ENCODE measurements around the gene FAT1. TPM values are rescaled to one million over a fixed set of nuclear protein-coding genes. Genes with fewer than 3 reads are reported as not detected.

FAT1 gene
- total RNA-seq, 1 experiment from 2014 or later, result 197 TPM

GRCh38 chr4:186553717-186554116 lies 169.9 kb downstream of the FAT1 start:
- Mint-ChIP-seq H3K36me3 (ENCODE audit: insufficient read depth, unreplicated experiment) (peaks cover 9% of the 10 kb centered on the region), H3K9me3 (ENCODE audit: low read depth, unreplicated experiment) (no peaks in the 10 kb centered on the region), H3K27ac (ENCODE audit: unreplicated experiment) (no peak overlapping the region), H3K27me3 (ENCODE audit: unreplicated experiment) (no peaks in the 10 kb centered on the region), H3K4me3 (ENCODE audit: low read depth, unreplicated experiment) (no peak overlapping the region), H3K4me1 (ENCODE audit: low read depth, unreplicated experiment) (no peaks in the 10 kb centered on the region)
- no TSS peak for BruUV-seq (replicated peaks)
- intact Hi-C loops (cut with micrococcal nuclease; ENCODE audit: unreplicated experiment), result loop anchor here (10.0 kb wide), 1 partner anchor 259 kb away; no protein-coding TSS in a partner anchor
- CTCF ChIA-PET, result no interaction called here
- DNase-seq, result no peak
- TF ChIP-seq, protein P1, sequence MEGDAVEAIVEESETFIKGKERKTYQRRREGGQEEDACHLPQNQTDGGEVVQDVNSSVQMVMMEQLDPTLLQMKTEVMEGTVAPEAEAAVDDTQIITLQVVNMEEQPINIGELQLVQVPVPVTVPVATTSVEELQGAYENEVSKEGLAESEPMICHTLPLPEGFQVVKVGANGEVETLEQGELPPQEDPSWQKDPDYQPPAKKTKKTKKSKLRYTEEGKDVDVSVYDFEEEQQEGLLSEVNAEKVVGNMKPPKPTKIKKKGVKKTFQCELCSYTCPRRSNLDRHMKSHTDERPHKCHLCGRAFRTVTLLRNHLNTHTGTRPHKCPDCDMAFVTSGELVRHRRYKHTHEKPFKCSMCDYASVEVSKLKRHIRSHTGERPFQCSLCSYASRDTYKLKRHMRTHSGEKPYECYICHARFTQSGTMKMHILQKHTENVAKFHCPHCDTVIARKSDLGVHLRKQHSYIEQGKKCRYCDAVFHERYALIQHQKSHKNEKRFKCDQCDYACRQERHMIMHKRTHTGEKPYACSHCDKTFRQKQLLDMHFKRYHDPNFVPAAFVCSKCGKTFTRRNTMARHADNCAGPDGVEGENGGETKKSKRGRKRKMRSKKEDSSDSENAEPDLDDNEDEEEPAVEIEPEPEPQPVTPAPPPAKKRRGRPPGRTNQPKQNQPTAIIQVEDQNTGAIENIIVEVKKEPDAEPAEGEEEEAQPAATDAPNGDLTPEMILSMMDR (IDR thresholded peaks at IDR 0.05; ENCODE audit: unreplicated experiment), result no peak

DNA sequence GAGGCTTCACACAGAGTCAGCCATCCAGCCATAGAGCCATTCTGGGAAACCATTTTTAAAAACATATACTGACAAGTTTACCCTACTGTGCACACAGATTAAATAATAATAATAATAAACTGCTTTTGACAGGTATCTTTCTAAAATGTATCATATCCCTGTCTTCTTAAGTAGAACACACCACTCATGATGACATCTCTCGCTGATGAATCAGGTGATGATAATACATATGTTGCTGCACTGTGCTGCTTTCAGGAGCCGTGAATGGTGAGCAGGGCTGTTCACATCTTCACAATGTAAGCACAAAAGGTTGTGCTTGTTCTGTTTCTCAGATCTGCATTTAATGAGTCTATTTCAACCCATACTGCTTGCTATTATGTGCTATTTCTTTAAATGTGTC lies 171.8 kb downstream of the FAT1 start:
- DNase-seq, result no peak
- TF ChIP-seq, protein P1 (IDR thresholded peaks at IDR 0.05; ENCODE audit: unreplicated experiment), result no peak
- Mint-ChIP-seq H3K4me1 (ENCODE audit: low read depth, unreplicated experiment) (no peaks in the 10 kb centered on the region), H3K9me3 (ENCODE audit: low read depth, unreplicated experiment) (peaks cover 5% of the 10 kb centered on the region), H3K4me3 (ENCODE audit: low read depth, unreplicated experiment) (no peak overlapping the region), H3K36me3 (ENCODE audit: insufficient read depth, unreplicated experiment) (peaks cover 15% of the 10 kb centered on the region), H3K27me3 (ENCODE audit: unreplicated experiment) (peaks cover 7% of the 10 kb centered on the region), H3K27ac (ENCODE audit: unreplicated experiment) (no peak overlapping the region)
- no TSS peak for BruUV-seq (replicated peaks)
- CTCF ChIA-PET, result no interaction called here
- intact Hi-C loops (cut with micrococcal nuclease; ENCODE audit: unreplicated experiment), result loop anchor here (10.0 kb wide), 1 partner anchor 257 kb away; no protein-coding TSS in a partner anchor

- Mint-ChIP-seq H3K4me1 (ENCODE audit: low read depth, unreplicated experiment) (no peaks in the 10 kb centered on the region), H3K9me3 (ENCODE audit: low read depth, unreplicated experiment) (peaks cover 10% of the 10 kb centered on the region), H3K27ac (ENCODE audit: unreplicated experiment) (no peak overlapping the region), H3K36me3 (ENCODE audit: insufficient read depth, unreplicated experiment) (peaks cover 6% of the 10 kb centered on the region), H3K4me3 (ENCODE audit: low read depth, unreplicated experiment) (no peak overlapping the region), H3K27me3 (ENCODE audit: unreplicated experiment) (peaks cover 13% of the 10 kb centered on the region)
- TF ChIP-seq, protein P1 (IDR thresholded peaks at IDR 0.05; ENCODE audit: unreplicated experiment), result no peak
- CTCF ChIA-PET, result no interaction called here
- no TSS peak for BruUV-seq (replicated peaks)
- no peak for DNase-seq
- intact Hi-C loops (cut with micrococcal nuclease; ENCODE audit: unreplicated experiment), result no loop called here
Observed at GRCh38 chr4:186545436-186545835, 178.2 kb downstream of the FAT1 start.

DNA sequence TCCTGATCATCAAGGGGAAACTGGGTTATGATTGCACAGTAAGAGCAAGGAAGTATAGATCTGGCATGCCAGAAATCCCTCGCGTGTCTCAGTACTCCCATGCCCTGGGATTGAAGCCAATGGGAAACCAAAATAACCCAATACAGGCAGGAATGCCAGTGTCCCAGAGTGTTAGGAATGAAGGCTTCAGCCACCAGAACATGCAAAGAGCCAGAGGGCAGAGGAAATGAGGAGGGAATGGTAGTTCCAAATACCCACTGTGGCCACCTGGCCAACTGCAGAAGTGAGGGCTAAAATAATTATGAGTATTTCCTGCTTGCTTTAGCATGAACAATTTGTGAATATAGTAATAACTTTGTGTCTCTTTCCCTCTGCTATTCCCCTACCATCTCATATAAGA lies 180.4 kb downstream of the FAT1 start:
- H3K27me3 Mint-ChIP-seq (ENCODE audit: unreplicated experiment), result peaks cover 13% of the 10 kb centered on the region
- H3K4me3 Mint-ChIP-seq (ENCODE audit: low read depth, unreplicated experiment), result no peak overlapping the region
- peaks cover 6% of the 10 kb centered on the region for H3K36me3 Mint-ChIP-seq (ENCODE audit: insufficient read depth, unreplicated experiment)
- H3K9me3 Mint-ChIP-seq (ENCODE audit: low read depth, unreplicated experiment), result peaks cover 10% of the 10 kb centered on the region
- no peak for DNase-seq
- no TSS peak for BruUV-seq (replicated peaks)
- TF ChIP-seq, protein P1 (IDR thresholded peaks at IDR 0.05; ENCODE audit: unreplicated experiment), result no peak
- CTCF ChIA-PET, result no interaction called here
- intact Hi-C loops (cut with micrococcal nuclease; ENCODE audit: unreplicated experiment), result no loop called here
- H3K4me1 Mint-ChIP-seq (ENCODE audit: low read depth, unreplicated experiment), result no peaks in the 10 kb centered on the region
- no peak overlapping the region for H3K27ac Mint-ChIP-seq (ENCODE audit: unreplicated experiment)
